Right cardiac atrium (tissue), 5 donors: Measurements from ENCODE around the gene FUT7. TPM values are rescaled to one million over a fixed set of nuclear protein-coding genes. Genes with fewer than 3 reads are reported as not detected.

Source experiments
- ATAC-seq, 2 donors: fragments of 200-7000 bp; cut with Tn5 transposase; one replicate each; pipeline versions ENCODE4 v1.8.0 to v1.9.1; 2020; ENCODE audit warnings: moderate library complexity in 2 of 2, mild to moderate bottlenecking in 1 of 2
- DNase-seq, 3 donors: peaks; one replicate each; pipeline ENCODE4 v3.0.0-alpha.2; 2020
- H3K27ac ChIP-seq: one replicate; pipeline ENCODE4 v1.5.1; 2013; ENCODE audit warnings: mild to moderate bottlenecking, low read length, control low read depth, moderate library complexity
- H3K27me3 ChIP-seq: one replicate; pipeline ENCODE4 v1.6.1; 2013; ENCODE audit not compliant: control insufficient read depth, insufficient read depth
- H3K4me1 ChIP-seq: one replicate; pipeline ENCODE4 v1.6.1; 2013; ENCODE audit warnings: low read length; ENCODE audit not compliant: control insufficient read depth, insufficient read depth
- H3K4me3 ChIP-seq: one replicate; pipeline ENCODE4 v1.5.1; 2013; ENCODE audit warnings: low read length, control low read depth
- H3K9me3 ChIP-seq: one replicate; pipeline ENCODE4 v1.6.1; 2013; ENCODE audit warnings: low read length; ENCODE audit not compliant: control insufficient read depth
- WGBS: extraction: QIAGEN DNeasy Blood & Tissue Kit; methylation state at CpG from one replicate; pipeline ENCODE4 v1.1.7; 2013; 5-methylcytosine and 5-hydroxymethylcytosine counted together
- intact Hi-C, 4 donors: fragments of 100-400 bp; cut with DNase I; formaldehyde crosslinking; loops; one replicate each; pipeline versions ENCODE4 v1.11.0 to v1.14.0; 2022 to 2023
- polyA plus RNA-seq: library from polyadenylated mRNA; stranded (reverse); fragments of 200-250 nt; gene quantifications from one replicate; pipeline ENCODE4 v1.2.3, GENCODE V29; 2013
- total RNA-seq, 4 donors: library from RNA; stranded (reverse); fragmentation: NEBNext Ultra II Directional; extraction: Animal tissue kit (Norgen Biotek cat#: 25700); gene quantifications; one replicate each; pipeline ENCODE4 v1.2.1, GENCODE V29; 2021
- donor health status: healthy with polysubstance abuse.
- donor health status: DM: no; HTN: yes; CAD: no.
- donor health status: DM: no; HTN: no; CAD: no.
- donor health status: DM: no; HTN: yes; CAD: no; lungs with severe emphysema.
- donor health status: DM: yes; HTN: yes; CAD: no.

Gene FUT7
- total and polyA plus RNA-seq, 5 donors, result 0.07 to 0.24 (median 0.14) TPM; not detected in 1

- Histone ChIP-seq H3K27me3 (no peaks in the 10 kb centered on the region), H3K4me1 (no peaks in the 10 kb centered on the region), H3K27ac (no peak overlapping the region), H3K9me3 (no peaks in the 10 kb centered on the region), H3K4me3 (no peak overlapping the region)
- intact Hi-C loops, result loop anchor here in 1 of 4 donors (10.0 kb wide), 1 partner anchor 85 kb away; the partner anchor contains the start of genes C8G and FBXW5
- no peak for DNase-seq
- 78% methylated on average over 15 of the region's 15 CpGs for WGBS
- ATAC-seq, result no peak
Measured at GRCh38 chr9:137030006-137030405, 1.9 kb downstream of the FUT7 start.

DNA sequence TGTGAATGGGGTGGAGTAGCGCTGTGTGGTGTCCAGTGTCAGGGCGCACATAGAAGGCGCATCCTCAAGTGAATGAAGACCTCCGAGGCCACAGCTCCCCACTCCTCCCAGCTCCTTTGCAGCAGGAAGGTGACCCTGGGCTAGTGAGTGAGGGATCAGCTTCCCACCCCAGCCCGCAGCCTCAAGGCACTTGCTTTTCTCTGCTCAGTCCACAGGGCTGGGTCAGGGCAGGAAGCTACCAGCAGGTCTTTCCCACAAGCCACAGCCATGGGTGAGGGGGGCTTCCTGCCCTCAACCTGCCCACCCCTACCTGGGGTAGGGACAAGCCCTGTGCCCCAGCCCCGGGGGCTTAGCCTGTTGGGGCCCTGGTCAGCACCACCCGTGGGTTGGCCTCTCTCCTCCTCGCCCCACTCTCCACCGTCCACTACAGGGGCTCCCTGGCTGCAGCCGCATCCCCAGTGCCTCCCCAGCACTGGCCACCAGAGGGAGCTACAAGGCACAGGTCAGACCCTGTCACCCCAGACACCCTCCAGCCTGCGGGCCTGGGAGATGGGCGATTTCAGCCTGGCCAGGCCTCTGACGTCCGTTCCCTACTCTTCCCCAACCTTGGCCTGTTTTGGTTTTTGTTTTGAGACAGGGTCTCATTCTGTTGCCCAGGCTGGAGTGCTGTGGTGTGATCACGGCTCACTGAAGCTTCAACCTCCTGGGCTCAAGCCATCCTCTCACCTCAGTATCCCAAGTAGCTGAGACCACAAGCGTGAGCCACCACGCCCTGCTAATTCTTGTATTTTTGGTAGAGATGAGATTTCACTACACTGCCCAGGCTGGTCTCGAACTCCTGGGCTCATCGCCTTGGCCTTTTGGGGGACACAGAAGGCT is 2.6 kb downstream of the FUT7 start:
- peak; percentile 82 to 94 (median 93) for DNase-seq
- intact Hi-C loops, result loop anchor here in 2 of 4 donors (5.0 kb wide), 2 partner anchors 77 to 82 kb away; partner anchors contain the start of genes C8G (in 1 of the 2) and LCN12 (in 1 of the 2)
- peak; percentile 63 to 73 for ATAC-seq
- Histone ChIP-seq H3K27ac (no peak overlapping the region), H3K4me1 (no peaks in the 10 kb centered on the region), H3K9me3 (no peaks in the 10 kb centered on the region), H3K27me3 (no peaks in the 10 kb centered on the region), H3K4me3 (no peak overlapping the region)
- WGBS, result 36% methylated on average over 19 of the region's 19 CpGs

DNA sequence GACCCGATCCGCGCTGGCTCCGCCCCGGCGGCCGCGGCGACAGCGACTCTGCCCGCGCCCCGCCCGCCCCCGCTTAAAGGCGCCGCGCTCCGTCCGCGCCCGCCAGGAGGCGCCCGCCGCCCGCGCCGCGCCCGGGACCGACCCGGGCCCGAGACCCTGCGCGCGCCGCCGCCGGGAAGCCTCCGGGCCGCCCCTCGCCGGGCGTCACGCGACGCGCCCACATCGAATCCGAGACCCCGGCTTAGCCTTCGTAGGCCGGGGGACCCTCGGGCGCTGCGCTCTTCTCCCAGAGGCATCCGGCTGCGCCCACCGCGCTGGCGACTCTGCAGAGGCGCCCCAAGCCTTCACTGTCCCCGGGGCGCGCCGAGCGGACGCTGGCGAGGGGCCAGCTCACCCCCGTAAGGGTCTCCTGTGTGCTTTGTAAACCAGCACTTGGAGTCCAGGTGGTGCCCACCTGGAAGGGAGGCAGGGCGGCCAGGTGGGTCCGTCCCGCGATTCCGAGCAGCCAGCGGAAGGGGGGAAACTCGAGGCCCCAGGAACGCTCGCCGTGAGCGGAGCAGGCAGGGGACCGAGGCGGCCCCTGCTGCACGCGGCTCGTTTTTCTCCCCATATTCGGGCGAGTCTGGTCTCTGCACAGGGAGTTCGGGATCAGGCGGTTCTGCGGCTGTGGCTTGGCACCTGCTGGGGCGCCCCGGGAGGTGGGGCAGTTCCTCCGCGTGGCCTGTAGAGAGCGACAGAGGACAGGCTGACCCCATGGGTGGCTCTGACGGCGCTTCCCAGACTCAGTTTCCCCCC is 3.4 kb downstream of the FUT7 start:
- no peak overlapping the region for H3K27ac ChIP-seq
- H3K4me3 ChIP-seq, result peak overlapping the region; percentile 74
- no peaks in the 10 kb centered on the region for H3K4me1 ChIP-seq
- no peaks in the 10 kb centered on the region for H3K9me3 ChIP-seq
- WGBS, result under 1% methylated on average over 98 of the region's 98 CpGs
- intact Hi-C loops, result loop anchor here in 2 of 4 donors (5.0 kb wide), 2 partner anchors 76 to 81 kb away; partner anchors contain the start of genes C8G (in 1 of the 2) and LCN12 (in 1 of the 2)
- DNase-seq, result peak; percentile 69 to 90 (median 89)
- H3K27me3 ChIP-seq, result no peaks in the 10 kb centered on the region
- peak; percentile 19 to 31 for ATAC-seq

DNA sequence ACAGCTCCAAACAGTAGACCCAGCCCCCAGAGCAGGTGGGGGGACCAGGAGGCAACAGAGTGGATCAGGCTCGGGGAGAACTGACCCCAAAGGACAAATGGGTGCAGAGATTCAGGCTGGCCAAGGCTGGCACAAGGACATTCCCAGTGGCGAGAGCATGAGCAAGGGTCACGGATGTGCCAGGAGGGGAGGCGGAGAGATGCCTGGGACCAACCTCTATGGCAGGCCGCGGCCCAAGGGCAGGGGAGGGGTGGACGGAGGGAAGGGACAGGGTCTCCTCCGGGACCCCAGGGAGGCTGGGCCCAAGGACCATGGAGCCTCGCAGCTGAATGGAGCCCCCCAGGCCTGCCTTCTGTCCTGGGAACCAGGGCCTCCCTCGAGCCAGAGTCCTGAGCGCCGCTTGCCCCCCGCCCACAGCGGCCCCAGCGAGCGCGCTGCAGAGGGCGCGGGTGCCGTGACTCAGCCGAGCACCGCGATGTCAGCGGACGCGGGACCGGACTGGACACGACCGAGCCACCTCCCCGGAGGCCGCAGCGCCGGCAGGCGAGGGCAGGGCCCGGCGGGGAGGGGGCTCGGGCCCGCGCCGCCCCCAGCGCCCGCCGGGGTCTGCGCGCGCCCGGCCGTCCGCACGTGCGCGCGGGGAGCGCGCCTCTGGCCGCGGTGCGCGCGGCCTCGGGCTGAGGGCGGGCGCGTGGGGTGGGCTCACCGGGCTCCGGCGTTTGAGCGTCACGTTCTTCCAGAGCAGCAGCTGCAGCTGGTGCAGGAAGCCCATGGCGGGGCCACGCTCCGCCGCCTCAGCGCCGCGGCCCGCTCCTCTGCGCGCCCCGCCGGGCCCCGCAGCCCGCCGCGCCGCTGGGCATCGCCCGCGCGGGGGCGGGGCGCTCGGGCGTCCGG is 4.3 kb downstream of the FUT7 start, which contains the start of gene ABCA2:
Gene ABCA2, minus strand, starts transcription at position 869 of the 894 bp plus-strand sequence. Its CDS starts 97 bp downstream, at position 772.
- Histone ChIP-seq H3K27ac (no peak within 1 kb of the TSS), H3K4me3 (peak within 1 kb of the TSS; percentile 74), H3K4me1 (no peaks in the 10 kb centered on the region), H3K9me3 (no peaks in the 10 kb centered on the region), H3K27me3 (no peaks in the 10 kb centered on the region)
- DNase-seq (no peak), ATAC-seq (peak in 1 of 2 donors; percentile 6)
- intact Hi-C loops, result loop anchor here in 2 of 4 donors (5.0 kb wide), 2 partner anchors 75 to 80 kb away; partner anchors contain the start of genes C8G (in 1 of the 2) and LCN12 (in 1 of the 2)
- WGBS, result 3% methylated on average over 95 of the region's 95 CpGs

GRCh38 chr9:137026828-137027227 is 5.1 kb downstream of the FUT7 start:
- no peak for ATAC-seq
- H3K4me1 ChIP-seq, result no peaks in the 10 kb centered on the region
- no peak overlapping the region for H3K27ac ChIP-seq
- 74% methylated on average over 4 of the region's 4 CpGs for WGBS
- H3K4me3 ChIP-seq, result no peak overlapping the region
- intact Hi-C loops, result loop anchor here in 2 of 4 donors (5.0 kb wide), 2 partner anchors 75 to 80 kb away; partner anchors contain the start of genes C8G (in 1 of the 2) and LCN12 (in 1 of the 2)
- DNase-seq, result no peak
- H3K27me3 ChIP-seq, result no peaks in the 10 kb centered on the region
- H3K9me3 ChIP-seq, result no peaks in the 10 kb centered on the region

DNA sequence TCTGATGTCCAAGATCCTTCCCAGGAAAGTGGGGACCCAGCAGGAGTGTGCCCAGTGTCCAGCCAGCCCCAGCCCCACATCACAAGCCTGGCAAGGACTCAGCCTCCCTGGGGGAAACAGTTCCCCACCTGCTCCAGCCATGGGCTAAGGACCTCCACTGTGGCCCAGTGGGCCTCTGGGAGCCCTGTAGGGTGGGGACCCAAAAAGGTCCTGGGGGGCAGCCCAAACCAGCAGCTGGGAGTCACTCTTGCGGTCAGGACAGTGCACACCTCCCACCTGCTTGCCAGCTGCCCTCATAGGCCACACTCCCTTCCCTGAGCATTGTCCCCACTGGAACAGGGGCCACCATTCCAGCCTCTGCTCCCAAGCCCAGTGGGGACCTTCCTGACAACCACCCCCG is 5.5 kb downstream of the FUT7 start:
- DNase-seq (no peak), ATAC-seq (no peak)
- Histone ChIP-seq H3K4me3 (no peak overlapping the region), H3K27me3 (no peaks in the 10 kb centered on the region), H3K27ac (no peak overlapping the region), H3K9me3 (no peaks in the 10 kb centered on the region), H3K4me1 (no peaks in the 10 kb centered on the region)
- WGBS, result 88% methylated on average over 2 of the region's 2 CpGs
- intact Hi-C loops, result loop anchor here in 2 of 4 donors (5.0 kb wide), 2 partner anchors 74 to 79 kb away; partner anchors contain the start of genes C8G (in 1 of the 2) and LCN12 (in 1 of the 2)

GRCh38 chr9:137025517-137025966 is 6.3 kb downstream of the FUT7 start:
- no peak overlapping the region for H3K27ac ChIP-seq
- no peak for ATAC-seq
- H3K9me3 ChIP-seq, result no peaks in the 10 kb centered on the region
- no peaks in the 10 kb centered on the region for H3K4me1 ChIP-seq
- H3K27me3 ChIP-seq, result no peaks in the 10 kb centered on the region
- intact Hi-C loops, result loop anchor here in 2 of 4 donors (5.0 kb wide), 2 partner anchors 73 to 78 kb away; partner anchors contain the start of genes C8G (in 1 of the 2) and LCN12 (in 1 of the 2)
- H3K4me3 ChIP-seq, result no peak overlapping the region
- DNase-seq, result peak in 1 of 3 donors; percentile 77
- 82% methylated on average over 21 of the region's 21 CpGs for WGBS

DNA sequence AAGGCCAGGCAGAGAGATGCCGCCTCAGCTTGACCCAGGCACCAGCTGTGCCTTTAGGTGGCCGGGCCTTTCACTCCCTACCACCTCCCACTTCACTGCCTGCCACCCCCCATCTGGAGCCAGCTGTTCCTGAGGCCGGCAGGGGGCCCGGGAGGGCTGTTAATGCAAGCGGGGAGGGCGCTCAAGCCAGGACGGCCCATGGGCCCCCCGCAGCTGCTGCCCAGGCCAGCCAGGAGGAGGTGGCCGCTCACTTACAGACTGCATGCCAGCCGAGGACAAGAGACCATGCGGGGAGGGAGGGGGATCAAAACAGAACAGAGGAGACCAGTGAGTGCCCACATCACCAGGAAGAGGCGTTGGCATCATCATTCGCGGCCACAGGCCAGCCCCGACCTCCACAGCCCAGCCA is 8.3 kb downstream of the FUT7 start:
- Histone ChIP-seq H3K4me1 (no peaks in the 10 kb centered on the region), H3K27me3 (no peaks in the 10 kb centered on the region), H3K4me3 (no peak overlapping the region), H3K9me3 (no peaks in the 10 kb centered on the region), H3K27ac (no peak overlapping the region)
- intact Hi-C loops, result no loop called here
- ATAC-seq (no peak), DNase-seq (no peak)
- WGBS, result 82% methylated on average over 15 of the region's 15 CpGs

GRCh38 chr9:137023157-137023556 is 8.7 kb downstream of the FUT7 start:
- DNase-seq (no peak), ATAC-seq (no peak)
- Histone ChIP-seq H3K27me3 (no peaks in the 10 kb centered on the region), H3K9me3 (no peaks in the 10 kb centered on the region), H3K27ac (no peak overlapping the region), H3K4me1 (no peaks in the 10 kb centered on the region), H3K4me3 (no peak overlapping the region)
- intact Hi-C loops, result no loop called here
- 81% methylated on average over 7 of the region's 7 CpGs for WGBS

DNA sequence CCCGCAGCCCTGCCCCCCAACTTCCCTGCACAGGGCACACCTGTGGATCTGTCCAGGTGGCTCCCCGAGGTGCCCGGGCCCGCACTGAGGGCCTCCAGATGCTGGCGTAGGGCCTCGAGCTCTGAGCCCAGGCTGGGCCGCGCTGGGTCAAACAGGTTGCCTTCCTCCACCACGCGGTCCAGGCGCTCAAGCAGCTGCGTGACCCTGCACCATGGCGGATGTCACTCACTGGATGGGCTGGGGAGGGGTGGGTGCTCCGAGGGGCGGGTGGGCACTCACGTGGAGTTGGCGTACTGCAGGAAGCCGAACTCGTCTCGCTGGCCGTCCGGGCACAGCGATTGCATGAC is 9.3 kb downstream of the FUT7 start:
- H3K27me3 ChIP-seq, result no peaks in the 10 kb centered on the region
- intact Hi-C loops, result no loop called here
- ATAC-seq, result no peak
- no peak overlapping the region for H3K27ac ChIP-seq
- WGBS, result 94% methylated on average over 23 of the region's 23 CpGs
- no peak for DNase-seq
- no peaks in the 10 kb centered on the region for H3K9me3 ChIP-seq
- no peaks in the 10 kb centered on the region for H3K4me1 ChIP-seq
- H3K4me3 ChIP-seq, result no peak overlapping the region
